Brain microvascular endothelial cell (primary cell): ENCODE measurements around the gene BOK.

Source experiments
- DNase-seq: peaks from one replicate; pipeline ENCODE4 v3.0.0-alpha.2; 2020
- H3K27ac ChIP-seq: fragments of 250-450 bp; sonication (Bioruptor Pico); 2 replicates; pipeline ENCODE4 v1.5.1; 2020; ENCODE audit warnings: mild to moderate bottlenecking, moderate library complexity
- H3K27me3 ChIP-seq: fragments of 250-450 bp; sonication (Bioruptor Pico); replicated peaks from 2 replicates; pipeline ENCODE4 v1.5.1; 2020; ENCODE audit warnings: mild to moderate bottlenecking
- H3K36me3 ChIP-seq: fragments of 250-450 bp; sonication (Bioruptor Pico); replicated peaks from 2 replicates; pipeline ENCODE4 v1.5.1; 2020; ENCODE audit warnings: mild to moderate bottlenecking
- H3K4me3 ChIP-seq: 2 replicates; pipeline ENCODE4 v1.5.1; 2011; ENCODE audit warnings: low read depth, mild to moderate bottlenecking, control low read depth, low read length, moderate library complexity
- in situ Hi-C: cut with HindIII; loops from 2 replicates; pipeline ENCODE4 v1.10.0; 2017; ENCODE audit warnings: low sequenced_read_pairs, low pct_ligation_motif_present
- TF ChIP-seq, protein P1 (sequence below): IDR thresholded peaks from 2 replicates; pipeline ENCODE4 v1.5.1; 2011; ENCODE audit warnings: low read depth, mild to moderate bottlenecking, moderate library complexity, low read length, control low read depth, inconsistent platforms; ENCODE audit errors: missing control alignments

The BOK gene

GRCh38 chr2:241558532-241559322, at the start of gene BOK:
TSS of gene BOK (plus strand) at chr2:241558745. CDS start at chr2:241559484, 739 bp downstream.
- in situ Hi-C loops: no loop called here
- H3K27me3 ChIP-seq: no peaks in the 10 kb centered on the region
- H3K27ac ChIP-seq: peak within 1 kb of the TSS; percentile 26
- TF ChIP-seq, protein P1, sequence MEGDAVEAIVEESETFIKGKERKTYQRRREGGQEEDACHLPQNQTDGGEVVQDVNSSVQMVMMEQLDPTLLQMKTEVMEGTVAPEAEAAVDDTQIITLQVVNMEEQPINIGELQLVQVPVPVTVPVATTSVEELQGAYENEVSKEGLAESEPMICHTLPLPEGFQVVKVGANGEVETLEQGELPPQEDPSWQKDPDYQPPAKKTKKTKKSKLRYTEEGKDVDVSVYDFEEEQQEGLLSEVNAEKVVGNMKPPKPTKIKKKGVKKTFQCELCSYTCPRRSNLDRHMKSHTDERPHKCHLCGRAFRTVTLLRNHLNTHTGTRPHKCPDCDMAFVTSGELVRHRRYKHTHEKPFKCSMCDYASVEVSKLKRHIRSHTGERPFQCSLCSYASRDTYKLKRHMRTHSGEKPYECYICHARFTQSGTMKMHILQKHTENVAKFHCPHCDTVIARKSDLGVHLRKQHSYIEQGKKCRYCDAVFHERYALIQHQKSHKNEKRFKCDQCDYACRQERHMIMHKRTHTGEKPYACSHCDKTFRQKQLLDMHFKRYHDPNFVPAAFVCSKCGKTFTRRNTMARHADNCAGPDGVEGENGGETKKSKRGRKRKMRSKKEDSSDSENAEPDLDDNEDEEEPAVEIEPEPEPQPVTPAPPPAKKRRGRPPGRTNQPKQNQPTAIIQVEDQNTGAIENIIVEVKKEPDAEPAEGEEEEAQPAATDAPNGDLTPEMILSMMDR: no peak
- H3K36me3 ChIP-seq: peaks cover 10% of the 10 kb centered on the region
- H3K4me3 ChIP-seq: peak within 1 kb of the TSS; percentile 62
- peak; percentile 68 for DNase-seq

- peak overlapping the region; percentile 58 for H3K4me3 ChIP-seq
- peak overlapping the region; percentile 75 for H3K27ac ChIP-seq
- in situ Hi-C loops: no loop called here
- H3K36me3 ChIP-seq: no peaks in the 10 kb centered on the region
- TF ChIP-seq, protein P1: peak; percentile 1
- DNase-seq: no peak
- no peaks in the 10 kb centered on the region for H3K27me3 ChIP-seq
Measured at GRCh38 chr2:241509155-241509784, 49.3 kb upstream of the BOK start.

DNA sequence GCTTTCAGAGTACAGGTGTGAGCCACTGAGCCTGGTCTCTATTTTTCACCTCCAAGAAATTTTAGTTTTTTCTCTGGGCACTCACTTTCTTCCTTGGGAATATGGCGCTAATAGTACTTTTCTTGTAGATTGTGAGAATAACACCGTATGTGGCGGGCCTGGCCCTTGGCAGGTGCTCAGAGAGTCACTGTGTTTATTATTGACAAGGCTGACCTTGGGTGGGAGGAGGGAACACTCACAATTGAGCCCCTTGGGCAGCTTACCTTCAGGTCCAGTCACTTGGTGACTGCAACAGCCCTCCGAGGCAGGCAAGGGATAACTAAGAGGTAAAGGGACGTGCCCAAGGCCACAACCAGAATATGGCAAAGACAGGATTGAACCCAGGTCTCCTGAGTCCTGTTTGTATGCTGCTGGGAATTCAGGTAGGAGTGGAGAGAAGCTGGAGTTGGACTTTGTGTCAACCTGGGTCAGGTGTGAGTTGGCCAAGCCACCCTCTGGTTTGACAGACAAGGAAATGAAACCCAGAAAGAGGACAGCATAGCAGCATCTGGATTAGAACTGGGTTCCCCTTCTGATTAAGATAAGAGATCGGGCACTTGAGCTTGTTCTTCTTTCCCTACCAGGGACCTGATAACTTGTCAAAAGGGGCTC, 47.3 kb upstream of the BOK start:
- no peak overlapping the region for H3K27ac ChIP-seq
- TF ChIP-seq, protein P1: no peak

GRCh38 chr2:241514553-241514952, 44.0 kb upstream of the BOK start:
- DNase-seq: no peak
- in situ Hi-C loops: no loop called here
- TF ChIP-seq, protein P1: no peak
- no peaks in the 10 kb centered on the region for H3K27me3 ChIP-seq
- no peaks in the 10 kb centered on the region for H3K36me3 ChIP-seq
- no peak overlapping the region for H3K27ac ChIP-seq
- no peak overlapping the region for H3K4me3 ChIP-seq

More for the DNA sequence above, 47.3 kb upstream of the BOK start:
- no peak for DNase-seq
- H3K27me3 ChIP-seq: no peaks in the 10 kb centered on the region
- H3K4me3 ChIP-seq: no peak overlapping the region
- in situ Hi-C loops: no loop called here
- H3K36me3 ChIP-seq: no peaks in the 10 kb centered on the region

DNA sequence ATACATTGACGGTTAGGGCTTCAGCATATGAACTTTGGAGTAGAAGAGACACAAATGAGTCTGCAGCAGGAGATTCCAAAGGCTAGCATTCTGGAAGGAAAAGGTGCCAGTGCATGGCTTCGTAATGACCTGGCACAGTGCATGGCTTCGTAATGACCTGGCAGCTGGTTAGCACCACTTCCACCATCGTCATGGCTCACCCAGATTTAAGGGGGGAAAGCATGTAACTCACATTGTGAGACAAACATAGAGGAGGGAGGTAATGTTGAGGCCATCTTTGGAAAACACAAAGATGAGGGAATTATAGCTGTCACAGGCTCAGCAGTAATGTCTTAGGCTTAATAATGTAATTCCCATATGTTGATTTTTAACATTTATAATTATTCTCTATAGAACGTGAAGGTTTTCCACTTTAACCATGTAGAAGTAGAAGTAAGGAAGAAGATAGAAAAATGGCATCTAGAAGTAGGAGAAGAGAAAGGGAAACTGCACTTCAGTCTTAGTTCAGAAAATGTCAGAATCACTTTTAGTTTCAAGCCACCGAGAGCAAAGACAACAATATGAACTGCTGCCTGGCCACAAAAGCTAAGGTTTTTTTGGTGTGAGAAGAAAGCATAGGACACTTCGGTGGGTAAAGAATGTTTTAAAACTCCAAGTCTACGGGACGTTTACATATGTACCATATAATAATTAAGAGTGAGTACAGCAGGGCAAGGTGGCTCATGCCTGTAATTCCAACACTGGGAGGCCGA, 43.4 kb upstream of the BOK start:
- no peaks in the 10 kb centered on the region for H3K27me3 ChIP-seq
- in situ Hi-C loops: no loop called here
- H3K36me3 ChIP-seq: no peaks in the 10 kb centered on the region
- H3K4me3 ChIP-seq: no peak overlapping the region
- DNase-seq: no peak
- no peak overlapping the region for H3K27ac ChIP-seq
- TF ChIP-seq, protein P1: no peak
